ENCODE data around the gene LMOD2.

The LMOD2 gene

DNA sequence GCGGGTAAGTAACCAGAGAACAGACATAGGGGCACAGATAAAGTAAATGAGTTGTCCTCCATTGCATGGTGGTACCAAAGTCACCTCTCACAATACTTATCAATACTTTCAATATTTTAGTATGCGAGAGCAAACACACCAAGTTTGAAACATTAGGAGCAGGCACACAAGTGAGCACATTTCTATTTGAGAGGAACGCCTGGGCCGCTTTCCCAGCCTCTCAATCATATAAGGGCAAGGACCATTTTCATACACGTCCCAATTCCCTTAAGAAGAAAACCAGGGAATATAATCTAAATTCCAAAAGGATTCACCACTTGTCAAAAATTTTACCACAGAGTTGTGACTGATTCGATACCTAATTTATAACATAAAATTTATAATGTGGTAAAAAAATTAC lies 7.5 kb downstream of the LMOD2 start:
- H3K9me3 Mint-ChIP-seq = no peaks in the 10 kb centered on the region
- ATAC-seq (replicated peaks; ENCODE audit: extremely low read depth, poor library complexity, severe bottlenecking) = no peak
- DNase-seq (ENCODE audit: low spot score in 2 of 2) = no peak
- no peaks in the 10 kb centered on the region for H3K4me1 Mint-ChIP-seq
- H3K27ac Mint-ChIP-seq (ENCODE audit: low read depth) = no peak overlapping the region
- H3K36me3 Mint-ChIP-seq (ENCODE audit: insufficient read depth) = peaks cover 2% of the 10 kb centered on the region
- no peak overlapping the region for H3K4me3 Mint-ChIP-seq
- peaks cover 60% of the 10 kb centered on the region for H3K27me3 Mint-ChIP-seq

DNA sequence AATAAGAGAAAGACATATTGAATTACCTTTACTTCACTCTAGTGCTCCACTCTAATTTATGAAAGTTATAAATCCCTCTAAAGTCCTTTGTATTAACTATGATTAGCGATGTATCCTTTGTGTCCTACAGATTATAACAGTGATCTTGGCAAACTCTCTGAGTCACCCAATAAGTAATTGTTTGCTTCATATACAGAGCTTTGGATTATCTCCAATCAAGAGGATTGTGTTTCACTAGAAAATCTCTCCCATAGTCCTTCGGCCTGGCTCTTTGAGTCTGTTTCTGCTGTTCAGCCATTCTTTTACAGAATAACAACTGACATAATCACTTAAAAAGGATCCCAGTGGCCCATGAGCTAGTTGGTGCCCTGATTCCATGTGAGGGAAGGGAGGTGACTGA lies 9.5 kb downstream of the LMOD2 start:
- Mint-ChIP-seq H3K36me3 (ENCODE audit: insufficient read depth) (no peaks in the 10 kb centered on the region), H3K4me3 (no peak overlapping the region), H3K27ac (ENCODE audit: low read depth) (no peak overlapping the region), H3K27me3 (peaks cover 42% of the 10 kb centered on the region), H3K9me3 (no peaks in the 10 kb centered on the region), H3K4me1 (no peaks in the 10 kb centered on the region)
- ATAC-seq (replicated peaks; ENCODE audit: extremely low read depth, poor library complexity, severe bottlenecking) (no peak), DNase-seq (ENCODE audit: low spot score in 2 of 2) (no peak)

DNA sequence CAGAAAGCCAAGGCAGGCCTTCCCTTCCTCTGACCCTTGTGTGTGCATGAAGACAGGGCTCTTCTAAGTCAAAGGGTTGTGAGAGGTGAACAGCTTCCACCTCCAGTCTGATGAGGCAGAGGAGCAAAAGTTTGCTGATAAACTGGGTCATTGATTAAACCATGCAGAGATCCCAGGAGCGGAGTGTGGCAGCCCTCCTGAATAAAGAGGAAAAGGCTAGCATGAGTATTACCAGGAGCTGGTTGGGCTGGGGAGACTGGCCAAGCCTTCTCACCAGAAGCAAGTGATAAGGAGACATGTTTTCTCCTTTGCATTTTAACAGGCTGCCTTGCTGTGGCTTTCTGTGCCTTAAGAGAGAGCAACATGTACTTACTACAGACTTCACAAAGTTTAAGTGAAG lies 10.2 kb downstream of the LMOD2 start:
- ATAC-seq (replicated peaks; ENCODE audit: extremely low read depth, poor library complexity, severe bottlenecking) = no peak

DNA sequence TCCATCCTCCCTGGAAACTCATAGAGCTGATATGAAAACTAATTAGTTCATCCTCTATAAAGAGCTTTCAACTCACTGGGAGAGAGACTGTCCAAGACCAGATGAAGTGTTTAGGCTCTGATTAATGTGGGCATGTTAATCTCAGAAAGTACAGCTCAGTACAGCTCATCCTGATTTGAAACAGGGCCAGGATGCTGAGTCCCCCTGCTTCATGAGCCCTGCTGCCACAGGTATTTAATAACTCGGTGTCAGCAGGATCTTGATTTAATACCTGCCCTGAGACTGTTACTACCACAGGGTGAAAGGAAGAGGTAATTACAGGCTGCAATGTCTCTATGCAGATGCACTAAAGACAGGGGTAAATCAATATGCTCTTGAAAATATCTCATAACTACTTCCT lies 10.8 kb downstream of the LMOD2 start:
- no peaks in the 10 kb centered on the region for H3K4me1 Mint-ChIP-seq
- no peak overlapping the region for H3K27ac Mint-ChIP-seq (ENCODE audit: low read depth)
- DNase-seq (ENCODE audit: low spot score in 2 of 2) = no peak
- no peaks in the 10 kb centered on the region for H3K36me3 Mint-ChIP-seq (ENCODE audit: insufficient read depth)
- no peak overlapping the region for H3K4me3 Mint-ChIP-seq
- H3K9me3 Mint-ChIP-seq = no peaks in the 10 kb centered on the region
- ATAC-seq (replicated peaks; ENCODE audit: extremely low read depth, poor library complexity, severe bottlenecking) = no peak
- H3K27me3 Mint-ChIP-seq = peaks cover 28% of the 10 kb centered on the region

More for the DNA sequence above, 10.2 kb downstream of the LMOD2 start:
- H3K4me1 Mint-ChIP-seq = no peaks in the 10 kb centered on the region
- no peak overlapping the region for H3K4me3 Mint-ChIP-seq
- no peak for DNase-seq (ENCODE audit: low spot score in 2 of 2)
- no peaks in the 10 kb centered on the region for H3K9me3 Mint-ChIP-seq
- no peak overlapping the region for H3K27ac Mint-ChIP-seq (ENCODE audit: low read depth)
- peaks cover 34% of the 10 kb centered on the region for H3K27me3 Mint-ChIP-seq
- no peaks in the 10 kb centered on the region for H3K36me3 Mint-ChIP-seq (ENCODE audit: insufficient read depth)

DNA sequence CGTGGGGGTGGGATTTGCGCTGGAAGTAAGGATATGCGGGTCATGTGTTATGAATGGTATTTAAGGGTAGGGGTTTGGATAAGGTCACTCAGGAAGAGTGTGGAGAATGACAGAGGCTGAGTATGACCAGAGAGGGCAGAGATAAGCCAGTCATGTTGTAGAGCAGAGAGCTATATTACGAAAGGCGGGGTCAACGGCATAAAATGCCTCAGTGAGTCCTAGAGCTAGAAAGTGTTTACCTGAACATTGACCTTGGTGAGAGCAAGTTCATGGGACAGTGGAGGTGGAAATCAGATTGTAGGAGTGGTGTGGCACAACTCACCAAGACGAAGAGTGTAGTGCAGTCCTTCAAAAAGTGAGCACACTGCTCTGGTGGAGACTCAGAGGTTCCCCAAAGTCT lies 13.8 kb downstream of the LMOD2 start:
- H3K4me3 Mint-ChIP-seq = no peak overlapping the region
- peaks cover 4% of the 10 kb centered on the region for H3K27me3 Mint-ChIP-seq
- no peaks in the 10 kb centered on the region for H3K9me3 Mint-ChIP-seq
- ATAC-seq (replicated peaks; ENCODE audit: extremely low read depth, poor library complexity, severe bottlenecking) (no peak), DNase-seq (ENCODE audit: low spot score in 2 of 2) (no peak)
- no peak overlapping the region for H3K27ac Mint-ChIP-seq (ENCODE audit: low read depth)
- H3K4me1 Mint-ChIP-seq = no peaks in the 10 kb centered on the region
- H3K36me3 Mint-ChIP-seq (ENCODE audit: insufficient read depth) = no peaks in the 10 kb centered on the region

DNA sequence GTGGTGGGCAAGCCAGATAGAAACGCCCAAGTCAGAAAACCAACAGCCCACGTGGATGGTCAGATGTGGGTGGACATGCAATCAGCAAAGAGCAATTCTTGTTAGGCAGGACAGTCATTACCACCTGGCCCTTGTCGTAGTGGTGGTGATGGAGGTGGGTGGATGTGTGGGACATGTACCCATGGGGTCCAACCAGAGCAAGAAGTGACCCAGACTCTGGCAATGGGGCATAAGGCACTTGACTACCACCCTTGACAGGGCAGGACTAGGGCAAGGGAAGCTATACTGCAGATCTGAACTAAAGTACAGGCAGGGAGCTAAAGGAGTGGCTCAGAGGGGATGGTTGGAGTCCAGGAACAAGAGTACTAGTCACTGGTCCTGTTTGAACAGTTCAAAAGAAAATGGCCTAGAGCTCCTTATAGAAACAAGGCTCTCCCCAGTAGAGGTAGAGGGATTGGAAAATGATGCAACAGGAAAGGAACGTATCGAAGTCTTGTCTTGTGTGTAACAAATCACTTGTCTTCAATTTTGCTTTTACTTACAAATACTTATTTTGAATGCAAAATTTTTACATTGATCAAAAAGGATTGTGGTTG lies 17.6 kb downstream of the LMOD2 start:
- no peak for DNase-seq (ENCODE audit: low spot score in 2 of 2)
- Mint-ChIP-seq H3K9me3 (no peaks in the 10 kb centered on the region), H3K4me1 (no peaks in the 10 kb centered on the region), H3K27ac (ENCODE audit: low read depth) (no peak overlapping the region), H3K4me3 (no peak overlapping the region), H3K27me3 (no peaks in the 10 kb centered on the region), H3K36me3 (ENCODE audit: insufficient read depth) (peaks cover 2% of the 10 kb centered on the region)
- ATAC-seq (replicated peaks; ENCODE audit: extremely low read depth, poor library complexity, severe bottlenecking) = no peak

DNA sequence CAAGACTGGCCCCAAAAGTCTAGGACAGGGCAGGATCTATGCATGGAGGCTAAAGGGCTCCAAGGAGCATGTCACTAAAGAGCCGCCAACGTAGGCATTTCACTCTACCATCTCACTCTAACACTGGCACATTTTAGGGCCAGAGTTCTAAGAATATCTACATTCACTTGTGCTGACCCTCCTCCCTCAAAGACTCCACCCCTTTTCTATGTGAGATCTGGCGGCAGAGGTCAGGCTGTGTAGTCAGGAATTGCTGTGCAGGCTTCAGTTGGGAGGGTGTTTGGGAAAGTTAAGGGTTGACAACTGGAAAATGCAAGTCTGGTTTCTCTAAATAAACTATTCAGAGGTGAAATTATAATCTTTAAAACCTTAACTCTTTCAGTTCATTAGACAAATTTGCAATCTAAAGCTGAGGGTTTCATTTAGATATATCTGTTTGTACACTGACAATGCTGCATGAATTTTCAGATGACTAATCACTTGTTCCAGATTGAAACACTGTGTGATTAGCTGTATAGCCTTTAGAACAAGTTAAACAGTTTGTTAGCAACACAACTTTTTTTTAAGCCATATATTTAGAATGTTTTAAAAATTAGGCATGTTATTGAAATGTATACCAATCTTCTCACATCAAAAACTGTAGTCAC lies 18.2 kb downstream of the LMOD2 start:
- no peak overlapping the region for H3K27ac Mint-ChIP-seq (ENCODE audit: low read depth)
- DNase-seq (ENCODE audit: low spot score in 2 of 2) (no peak), ATAC-seq (replicated peaks; ENCODE audit: extremely low read depth, poor library complexity, severe bottlenecking) (no peak)
- H3K4me3 Mint-ChIP-seq = no peak overlapping the region
- no peaks in the 10 kb centered on the region for H3K9me3 Mint-ChIP-seq
- no peaks in the 10 kb centered on the region for H3K27me3 Mint-ChIP-seq
- H3K36me3 Mint-ChIP-seq (ENCODE audit: insufficient read depth) = peaks cover 2% of the 10 kb centered on the region
- H3K4me1 Mint-ChIP-seq = no peaks in the 10 kb centered on the region

DNA sequence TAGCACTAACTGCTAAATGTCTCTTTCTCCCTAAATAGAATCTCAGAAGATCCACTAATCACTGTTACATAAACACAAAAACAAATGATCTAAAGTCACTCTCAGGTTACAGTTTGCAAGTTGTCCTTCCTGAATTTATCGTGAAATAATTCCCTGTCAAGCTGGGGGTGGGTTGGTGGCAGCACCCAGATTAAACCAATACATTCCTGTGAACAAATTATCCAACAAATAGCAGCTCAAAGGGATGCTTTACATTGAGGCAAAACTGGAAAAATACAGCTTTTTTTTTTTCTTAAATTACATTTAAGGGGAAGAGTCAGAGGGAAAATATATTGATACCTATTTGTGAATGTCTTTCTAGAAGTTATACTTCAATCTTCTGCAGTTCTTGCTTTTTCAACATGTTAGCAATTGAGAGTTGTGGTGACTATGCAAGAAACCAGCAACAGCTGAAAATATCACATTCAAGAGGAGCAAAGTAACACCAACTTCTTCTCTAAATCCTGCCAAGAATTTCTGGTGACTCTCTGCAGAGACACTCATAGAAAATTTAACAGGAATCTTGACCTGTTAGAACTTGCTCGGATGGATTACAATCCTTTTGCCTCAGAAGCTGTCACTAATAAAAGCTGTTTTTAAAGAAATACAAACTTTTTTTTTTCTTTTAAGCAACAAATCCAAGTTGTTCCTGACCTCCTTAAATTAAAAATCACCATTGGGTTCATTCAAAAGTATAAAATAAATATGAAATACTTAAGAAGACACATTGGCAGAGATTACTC lies 18.9 kb downstream of the LMOD2 start:
- Mint-ChIP-seq H3K36me3 (ENCODE audit: insufficient read depth) (peaks cover 3% of the 10 kb centered on the region), H3K27me3 (no peaks in the 10 kb centered on the region)

DNA sequence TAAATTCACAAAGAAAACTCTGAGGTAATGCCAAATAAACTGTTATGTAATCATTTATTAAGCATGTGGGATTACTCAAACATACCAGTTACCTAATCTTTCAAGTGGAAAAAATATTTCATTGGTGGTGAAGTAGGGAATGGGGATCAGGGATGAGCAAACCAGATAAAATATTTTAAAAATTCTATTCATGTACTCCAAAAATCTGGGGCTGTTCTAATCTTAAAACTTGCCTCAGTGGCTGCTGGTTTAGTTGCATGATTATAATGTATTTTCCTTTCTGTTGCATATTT lies 19.5 kb downstream of the LMOD2 start:
- H3K27me3 Mint-ChIP-seq = no peaks in the 10 kb centered on the region
- no peak overlapping the region for H3K27ac Mint-ChIP-seq (ENCODE audit: low read depth)
- DNase-seq (ENCODE audit: low spot score in 2 of 2) (no peak), ATAC-seq (replicated peaks; ENCODE audit: extremely low read depth, poor library complexity, severe bottlenecking) (no peak)
- H3K4me1 Mint-ChIP-seq = no peaks in the 10 kb centered on the region
- H3K4me3 Mint-ChIP-seq = no peak overlapping the region
- no peaks in the 10 kb centered on the region for H3K9me3 Mint-ChIP-seq
- H3K36me3 Mint-ChIP-seq (ENCODE audit: insufficient read depth) = peaks cover 3% of the 10 kb centered on the region

More for the DNA sequence above, 18.9 kb downstream of the LMOD2 start:
- H3K27ac Mint-ChIP-seq (ENCODE audit: low read depth) = no peak overlapping the region
- no peaks in the 10 kb centered on the region for H3K9me3 Mint-ChIP-seq
- H3K4me3 Mint-ChIP-seq = no peak overlapping the region
- DNase-seq (ENCODE audit: low spot score in 2 of 2) (no peak), ATAC-seq (replicated peaks; ENCODE audit: extremely low read depth, poor library complexity, severe bottlenecking) (no peak)
- H3K4me1 Mint-ChIP-seq = no peaks in the 10 kb centered on the region

DNA sequence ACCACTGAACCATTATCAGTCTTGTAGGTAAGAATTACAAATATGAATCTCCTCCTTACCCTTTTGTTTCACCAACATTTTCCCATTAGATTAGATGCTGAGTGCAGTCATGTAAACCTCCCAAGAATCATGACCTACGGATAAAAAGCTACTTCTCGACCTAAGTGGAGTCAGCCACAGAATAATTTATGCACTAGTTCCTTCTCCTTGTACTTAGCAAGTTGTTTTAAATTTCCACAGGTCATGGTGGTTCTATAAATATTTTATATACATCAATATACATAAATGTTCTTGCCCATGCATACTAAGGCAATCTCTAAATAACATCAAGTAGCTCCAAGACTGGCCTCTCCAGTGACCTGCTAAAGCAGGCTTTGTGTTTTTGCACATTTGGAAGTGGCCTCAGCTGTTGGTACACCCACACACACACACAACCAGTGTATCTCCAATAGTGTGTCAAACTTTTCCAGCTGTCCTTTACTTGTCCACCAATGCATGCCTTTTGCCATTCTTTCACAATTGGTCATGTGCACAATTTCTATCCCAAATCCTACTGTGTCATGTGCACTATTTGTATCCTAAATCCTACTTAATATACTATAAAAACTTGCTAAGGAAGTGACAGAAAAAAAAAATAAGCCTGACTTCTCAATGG lies 21.5 kb downstream of the LMOD2 start:
- ATAC-seq (replicated peaks; ENCODE audit: extremely low read depth, poor library complexity, severe bottlenecking) (no peak), DNase-seq (ENCODE audit: low spot score in 2 of 2) (no peak)
- Mint-ChIP-seq H3K4me3 (no peak overlapping the region), H3K27ac (ENCODE audit: low read depth) (no peak overlapping the region), H3K36me3 (ENCODE audit: insufficient read depth) (peaks cover 3% of the 10 kb centered on the region), H3K27me3 (no peaks in the 10 kb centered on the region), H3K9me3 (no peaks in the 10 kb centered on the region), H3K4me1 (no peaks in the 10 kb centered on the region)

DNA sequence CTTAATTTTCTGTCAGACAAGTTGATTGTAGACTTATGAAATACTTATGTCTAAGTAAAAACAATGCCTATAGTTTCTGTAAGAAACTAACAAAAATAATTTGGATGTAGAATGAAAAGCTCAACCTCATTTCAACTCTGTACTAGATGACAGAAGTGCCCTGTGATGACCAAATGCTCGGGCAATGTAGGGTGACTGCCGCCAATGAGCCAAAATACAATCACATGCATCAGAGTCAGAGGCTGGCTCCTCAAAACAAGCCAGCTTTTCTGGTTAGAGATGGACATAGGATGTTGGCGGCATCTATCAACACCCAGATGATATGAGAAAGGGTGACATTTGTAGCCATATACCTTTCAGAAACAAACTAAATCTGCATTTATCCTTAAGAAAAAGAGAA lies 23.9 kb downstream of the LMOD2 start:
- H3K4me3 Mint-ChIP-seq = no peak overlapping the region
- DNase-seq (ENCODE audit: low spot score in 2 of 2) (no peak), ATAC-seq (replicated peaks; ENCODE audit: extremely low read depth, poor library complexity, severe bottlenecking) (no peak)
- H3K36me3 Mint-ChIP-seq (ENCODE audit: insufficient read depth) = peaks cover 6% of the 10 kb centered on the region
- H3K27ac Mint-ChIP-seq (ENCODE audit: low read depth) = no peak overlapping the region
- H3K9me3 Mint-ChIP-seq = no peaks in the 10 kb centered on the region
- no peaks in the 10 kb centered on the region for H3K27me3 Mint-ChIP-seq
- H3K4me1 Mint-ChIP-seq = no peaks in the 10 kb centered on the region

DNA sequence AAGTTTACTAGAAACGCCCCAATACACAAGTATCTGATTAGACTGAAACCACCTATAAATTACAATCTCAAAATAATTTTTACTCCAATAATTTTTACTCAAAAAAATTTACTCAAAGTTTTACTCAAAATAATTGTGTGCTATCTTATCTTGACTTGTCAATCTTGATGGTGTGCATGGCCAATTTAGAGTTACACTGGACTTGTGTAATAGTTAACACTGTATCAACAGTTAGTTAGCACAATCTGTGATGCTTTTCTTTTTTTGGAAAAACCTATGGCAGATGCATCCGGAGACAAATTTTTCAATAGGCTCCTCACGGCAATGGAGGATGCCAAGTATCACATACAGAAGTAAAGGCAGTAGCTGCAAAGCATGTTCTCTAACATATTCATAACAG lies 24.9 kb downstream of the LMOD2 start:
- peaks cover 6% of the 10 kb centered on the region for H3K36me3 Mint-ChIP-seq (ENCODE audit: insufficient read depth)
- H3K9me3 Mint-ChIP-seq = no peaks in the 10 kb centered on the region
- no peaks in the 10 kb centered on the region for H3K4me1 Mint-ChIP-seq
- H3K27me3 Mint-ChIP-seq = no peaks in the 10 kb centered on the region
- no peak overlapping the region for H3K4me3 Mint-ChIP-seq
- no peak overlapping the region for H3K27ac Mint-ChIP-seq (ENCODE audit: low read depth)
- ATAC-seq (replicated peaks; ENCODE audit: extremely low read depth, poor library complexity, severe bottlenecking) (no peak), DNase-seq (ENCODE audit: low spot score in 2 of 2) (no peak)

DNA sequence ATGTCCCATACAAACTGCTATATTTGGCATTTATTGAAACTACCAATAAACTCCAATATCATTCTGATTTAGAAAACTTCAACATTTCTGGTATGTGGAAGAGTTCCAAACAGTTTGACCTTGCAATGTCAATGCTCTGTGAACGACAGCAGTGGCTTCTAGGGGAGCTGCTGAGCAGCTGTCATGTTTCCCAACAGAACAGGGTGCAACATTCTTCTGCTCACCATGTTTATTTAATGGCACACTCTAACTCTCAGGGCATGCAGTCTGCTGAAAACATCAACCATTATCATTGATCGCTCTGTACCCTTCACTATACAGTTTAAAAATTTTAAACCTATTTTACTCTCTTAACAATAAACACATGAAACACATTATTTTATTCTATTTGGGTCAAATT lies 25.9 kb downstream of the LMOD2 start:
- H3K4me1 Mint-ChIP-seq = no peaks in the 10 kb centered on the region
- DNase-seq (ENCODE audit: low spot score in 2 of 2) = no peak
- no peak overlapping the region for H3K4me3 Mint-ChIP-seq
- H3K36me3 Mint-ChIP-seq (ENCODE audit: insufficient read depth) = peaks cover 6% of the 10 kb centered on the region
- no peak overlapping the region for H3K27ac Mint-ChIP-seq (ENCODE audit: low read depth)
- H3K27me3 Mint-ChIP-seq = no peaks in the 10 kb centered on the region
- H3K9me3 Mint-ChIP-seq = no peaks in the 10 kb centered on the region
- ATAC-seq (replicated peaks; ENCODE audit: extremely low read depth, poor library complexity, severe bottlenecking) = no peak
